Psoas muscle (tissue), 8 donors: ENCODE results near the gene ANXA3. TPM values are rescaled to one million over a fixed set of nuclear protein-coding genes. Genes with fewer than 3 reads are reported as not detected.

Experiments used
- ATAC-seq, 4 donors: fragments of 200-7000 bp; cut with Tn5 transposase; one replicate each; pipeline ENCODE4 v1.9.1; 2020; ENCODE audit warnings: moderate library complexity in 3 of 4, mild to moderate bottlenecking in 2 of 4
- DNase-seq, 2 donors: peaks; one replicate each; pipeline ENCODE4 v3.0.0-alpha.2; 2020
- H3K27ac ChIP-seq: fragments of 200-600 bp; one replicate; pipeline ENCODE4 v1.8.0; 2022
- H3K27me3 ChIP-seq, 3 donors: fragments of 200-600 bp in 1 of 3; one replicate each; pipeline versions ENCODE4 v1.6.1 to v1.8.0; 2013 to 2022; ENCODE audit warnings: low read length in 2 of 3, mild to moderate bottlenecking in 2 of 3, moderate library complexity in 1 of 3; ENCODE audit not compliant: insufficient read depth in 3 of 3
- H3K36me3 ChIP-seq, 2 donors: fragments of 200-600 bp in 1 of 2; one replicate each; pipeline versions ENCODE4 v1.6.1 to v1.8.0; 2013 to 2022; ENCODE audit warnings: low read depth in 1 of 2, mild to moderate bottlenecking in 1 of 2, moderate library complexity in 1 of 2; ENCODE audit not compliant: insufficient read depth in 1 of 2
- H3K4me1 ChIP-seq: fragments of 200-600 bp; one replicate; pipeline ENCODE4 v1.8.0; 2022
- H3K4me3 ChIP-seq: fragments of 200-600 bp; one replicate; pipeline ENCODE4 v1.8.0; 2022; ENCODE audit warnings: mild to moderate bottlenecking
- H3K9me3 ChIP-seq: fragments of 200-600 bp; one replicate; pipeline ENCODE4 v1.8.0; 2022
- WGBS, 3 donors: extraction: QIAGEN DNeasy Blood & Tissue Kit; methylation state at CpG; one replicate each; pipeline versions ENCODE4 v1.1.6 to v1.1.7; 2013; 5-methylcytosine and 5-hydroxymethylcytosine counted together
- intact Hi-C, 2 donors: fragments of 100-400 bp; cut with DNase I; formaldehyde crosslinking; loops; one replicate each; pipeline versions ENCODE4 v1.11.0 to v1.14.2; 2022
- polyA plus RNA-seq, 3 donors: library from polyadenylated mRNA; stranded (reverse); fragments of 200-250 nt; gene quantifications; one replicate each; pipeline ENCODE4 v1.2.3, GENCODE V29; 2013
- total RNA-seq, 4 donors: library from RNA; stranded (reverse); fragmentation: NEBNext Ultra II Directional in 2 of 4; extraction: Animal tissue kit (Norgen Biotek cat#: 25700) in 2 of 4; gene quantifications; one replicate each; pipeline versions ENCODE4 v1.2.1 to v1.2.4, GENCODE V29; 2021 to 2023
- TF ChIP-seq, protein P1 (sequence below): fragments of 200-600 bp; IDR thresholded peaks from one replicate; pipeline ENCODE4 v1.8.0; 2022; ENCODE audit warnings: antibody characterized with exemption
- donor health status: healthy with polysubstance abuse.
- donor health status: DM: no; HTN: no; CAD: no; lungs with moderate emphysema.
- donor health status: Bipolar disorder and iron deficiency.
- donor health status: healthy.
- donor health status: DM: yes; HTN: yes; CAD: no.
- donor health status: DM: no; HTN: no; CAD: no.
- donor health status: DM: no; HTN: no; CAD: no.
- donor health status: DM: yes; HTN: yes; CAD: no.

Gene ANXA3
- total and polyA plus RNA-seq, 7 donors, result 11.8 to 27.6 (median 18.1) TPM

DNA sequence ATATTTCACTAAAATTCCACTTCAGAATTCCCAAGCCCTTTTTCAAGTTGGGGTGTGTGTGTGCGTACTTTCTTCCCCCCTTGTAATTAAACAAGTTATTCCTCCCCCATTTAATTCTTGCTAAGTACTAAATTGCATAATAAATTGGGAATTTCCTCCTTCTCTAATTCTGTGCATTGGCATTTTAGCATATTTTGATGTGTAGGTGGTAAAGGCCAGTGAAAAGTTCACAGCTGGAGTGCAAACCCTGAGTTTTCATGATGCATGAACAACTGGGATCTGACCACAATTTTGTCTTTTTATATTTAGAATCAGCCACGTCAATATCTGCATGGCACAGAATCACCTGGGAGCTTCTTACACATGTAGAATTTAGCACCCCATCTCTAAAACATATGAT lies 18.5 kb downstream of the ANXA3 start:
- no peak overlapping the region for H3K27ac ChIP-seq
- H3K9me3 ChIP-seq, result no peaks in the 10 kb centered on the region
- no peaks in the 10 kb centered on the region for H3K27me3 ChIP-seq
- DNase-seq (no peak), ATAC-seq (no peak)
- WGBS, 3 donors, result 68 to 71% (median 69%) methylated on average over 2 of the region's 2 CpGs
- no peaks in the 10 kb centered on the region for H3K4me1 ChIP-seq
- TF ChIP-seq, protein P1, sequence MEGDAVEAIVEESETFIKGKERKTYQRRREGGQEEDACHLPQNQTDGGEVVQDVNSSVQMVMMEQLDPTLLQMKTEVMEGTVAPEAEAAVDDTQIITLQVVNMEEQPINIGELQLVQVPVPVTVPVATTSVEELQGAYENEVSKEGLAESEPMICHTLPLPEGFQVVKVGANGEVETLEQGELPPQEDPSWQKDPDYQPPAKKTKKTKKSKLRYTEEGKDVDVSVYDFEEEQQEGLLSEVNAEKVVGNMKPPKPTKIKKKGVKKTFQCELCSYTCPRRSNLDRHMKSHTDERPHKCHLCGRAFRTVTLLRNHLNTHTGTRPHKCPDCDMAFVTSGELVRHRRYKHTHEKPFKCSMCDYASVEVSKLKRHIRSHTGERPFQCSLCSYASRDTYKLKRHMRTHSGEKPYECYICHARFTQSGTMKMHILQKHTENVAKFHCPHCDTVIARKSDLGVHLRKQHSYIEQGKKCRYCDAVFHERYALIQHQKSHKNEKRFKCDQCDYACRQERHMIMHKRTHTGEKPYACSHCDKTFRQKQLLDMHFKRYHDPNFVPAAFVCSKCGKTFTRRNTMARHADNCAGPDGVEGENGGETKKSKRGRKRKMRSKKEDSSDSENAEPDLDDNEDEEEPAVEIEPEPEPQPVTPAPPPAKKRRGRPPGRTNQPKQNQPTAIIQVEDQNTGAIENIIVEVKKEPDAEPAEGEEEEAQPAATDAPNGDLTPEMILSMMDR, result no peak
- H3K36me3 ChIP-seq, result no peaks in the 10 kb centered on the region
- no peak overlapping the region for H3K4me3 ChIP-seq
- intact Hi-C loops, result no loop called here

DNA sequence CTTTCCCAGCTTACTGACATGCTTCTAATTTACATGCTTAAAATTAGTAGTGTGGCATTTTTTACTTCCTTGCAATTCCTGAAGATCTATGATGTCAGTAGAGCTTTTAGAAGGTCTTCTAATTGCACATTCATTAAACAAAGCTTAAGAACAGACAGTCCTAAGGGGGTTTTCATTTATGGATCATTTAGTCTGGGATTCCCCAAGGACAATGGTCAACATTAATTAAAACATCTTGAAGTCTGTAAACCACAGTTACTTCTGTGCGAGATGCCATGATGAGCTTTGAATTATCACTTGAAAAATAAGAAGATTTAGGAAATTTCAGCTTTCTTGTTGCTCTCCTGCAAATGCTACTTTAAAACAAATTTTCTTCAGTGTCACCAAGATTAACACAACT lies 20.2 kb downstream of the ANXA3 start:
- no peak overlapping the region for H3K27ac ChIP-seq
- no peak for ATAC-seq
- H3K27me3 ChIP-seq, result no peaks in the 10 kb centered on the region
- intact Hi-C loops, result no loop called here
- H3K4me1 ChIP-seq, result no peaks in the 10 kb centered on the region
- DNase-seq, result no peak
- no peaks in the 10 kb centered on the region for H3K36me3 ChIP-seq
- TF ChIP-seq, protein P1, result no peak
- no peaks in the 10 kb centered on the region for H3K9me3 ChIP-seq
- H3K4me3 ChIP-seq, result no peak overlapping the region
- WGBS, 3 donors, result 90 to 92% (median 92%) methylated on average over 1 of the region's 1 CpG

DNA sequence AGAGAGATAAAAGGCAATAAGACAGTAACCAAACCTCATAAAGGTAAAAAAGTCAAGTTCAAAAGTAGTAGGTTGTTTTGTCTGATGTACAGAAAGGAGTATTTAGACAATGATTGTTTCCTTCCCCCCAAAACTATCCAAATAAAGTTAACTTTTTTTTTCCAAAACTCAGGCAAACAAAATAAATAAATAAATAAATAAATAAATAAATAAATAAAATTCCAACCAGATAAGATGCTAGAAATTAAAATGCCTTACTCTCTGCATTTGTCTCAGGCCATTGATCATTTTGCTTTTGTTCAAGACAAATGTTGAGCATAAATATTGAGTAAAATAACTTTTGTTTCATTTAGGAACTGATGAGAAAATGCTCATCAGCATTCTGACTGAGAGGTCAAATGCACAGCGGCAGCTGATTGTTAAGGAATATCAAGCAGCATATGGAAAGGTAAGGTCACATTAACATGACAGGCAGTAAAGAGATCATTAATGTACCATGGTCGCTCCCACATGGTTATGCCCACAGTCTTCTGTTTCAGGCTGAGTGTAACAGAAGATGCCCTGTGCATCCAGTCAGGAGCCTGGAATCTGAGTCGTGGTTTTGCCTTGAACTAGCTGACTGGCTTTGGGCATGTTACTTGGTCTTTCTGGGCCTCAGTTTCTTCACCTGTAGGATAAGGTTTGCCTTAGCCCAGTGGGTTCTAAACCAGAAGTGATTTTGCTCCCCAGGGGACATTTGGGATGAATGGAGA lies 27.3 kb downstream of the ANXA3 start:
- TF ChIP-seq, protein P1, result no peak
- Histone ChIP-seq H3K9me3 (no peaks in the 10 kb centered on the region), H3K4me1 (no peaks in the 10 kb centered on the region), H3K27me3 (no peaks in the 10 kb centered on the region), H3K4me3 (no peak overlapping the region), H3K27ac (no peak overlapping the region), H3K36me3 (no peaks in the 10 kb centered on the region)
- intact Hi-C loops, result no loop called here
- 80 to 90% (median 86%) methylated on average over 3 of the region's 3 CpGs for WGBS, 3 donors
- ATAC-seq (no peak), DNase-seq (no peak)

DNA sequence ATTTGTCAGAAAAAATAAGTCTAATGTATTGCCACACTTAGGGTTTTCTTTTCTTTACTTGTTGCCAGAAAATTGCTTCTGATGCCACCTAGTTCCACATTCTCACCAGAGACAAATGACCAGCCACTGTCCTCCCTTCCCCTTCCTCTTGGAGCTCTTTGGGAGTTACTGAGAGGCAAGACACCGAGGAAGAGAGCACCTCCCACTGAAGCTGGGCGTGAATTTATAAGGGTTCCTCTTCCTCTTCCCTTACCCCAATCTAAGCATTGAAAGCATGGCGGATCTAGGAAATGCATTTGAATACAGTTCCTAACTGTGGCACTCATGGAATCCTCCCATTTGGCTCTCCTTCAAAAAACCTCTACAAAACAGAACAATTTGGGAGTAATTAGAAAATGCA lies 30.0 kb downstream of the ANXA3 start:
- ATAC-seq, result no peak
- intact Hi-C loops, result no loop called here
- TF ChIP-seq, protein P1, result no peak
- Histone ChIP-seq H3K27ac (no peak overlapping the region), H3K9me3 (no peaks in the 10 kb centered on the region), H3K27me3 (no peaks in the 10 kb centered on the region), H3K4me1 (no peaks in the 10 kb centered on the region), H3K4me3 (no peak overlapping the region), H3K36me3 (no peaks in the 10 kb centered on the region)
- DNase-seq, result no peak
- 60 to 73% (median 72%) methylated on average over 3 of the region's 3 CpGs for WGBS, 3 donors
